IMR-90 (cell line): ENCODE measurements around the gene GATA2. TPM values are rescaled to one million over a fixed set of nuclear protein-coding genes. Genes with fewer than 3 reads are reported as not detected.

Source experiments
- ATAC-seq: fragments of 200-7000 bp; cut with Tn5 transposase; 2 replicates; pipeline ENCODE4 v1.9.1; 2020; ENCODE audit warnings: low read depth, mild to moderate bottlenecking, moderate library complexity
- BruUV-seq: library from RNA; stranded (reverse); fragments of 400-500 nt; replicated peaks from 2 replicates; lab custom pipeline; 2021; lab: Mats Ljungman, UMichigan
- CTCF ChIA-PET: fragments of 300-600 bp; formaldehyde crosslinking; extraction: SDS; loops from one replicate; lab custom pipeline; 2021; ENCODE audit warnings: antibody characterized with exemption; lab: Yijun Ruan, JAX
- POLR2A ChIA-PET: fragments of 300-600 bp; sonication (Branson Sonifier 250); formaldehyde crosslinking; loops from one replicate; lab custom pipeline; 2022; ENCODE audit warnings: antibody characterized with exemption; ENCODE audit not compliant: unreplicated experiment; lab: Charles Lee
- DNase-seq: peaks from one replicate; pipeline ENCODE4 v3.0.0; 2013
- H2AFZ ChIP-seq: replicated peaks from 2 replicates; pipeline ENCODE3; 2013; ENCODE audit warnings: low read length, mild to moderate bottlenecking; ENCODE audit not compliant: poor library complexity
- H2AK5ac ChIP-seq: 2 replicates; pipeline ENCODE4 v1.6.1; 2013; ENCODE audit warnings: low read depth, low read length, inconsistent platforms
- H2AK9ac ChIP-seq: replicated peaks from 2 replicates; pipeline ENCODE3; 2013; ENCODE audit warnings: mild to moderate bottlenecking, low read depth, low read length, moderate library complexity; ENCODE audit not compliant: poor library complexity
- H2BK120ac ChIP-seq: 2 replicates; pipeline ENCODE4 v1.6.1; 2013; ENCODE audit warnings: low read depth, low read length, inconsistent platforms
- H2BK15ac ChIP-seq: 3 replicates; pipeline ENCODE4 v1.6.1; 2013; ENCODE audit warnings: low read depth, low read length, inconsistent platforms
- H2BK20ac ChIP-seq: 2 replicates; pipeline ENCODE4 v1.6.1; 2013; ENCODE audit warnings: low read depth, mild to moderate bottlenecking, inconsistent platforms, low read length, moderate library complexity
- H2BK5ac ChIP-seq: 2 replicates; pipeline ENCODE4 v1.6.1; 2013; ENCODE audit warnings: mild to moderate bottlenecking, low read depth, low read length, inconsistent platforms; ENCODE audit not compliant: poor library complexity, severe bottlenecking
- H3K14ac ChIP-seq: replicated peaks from 2 replicates; pipeline ENCODE4 v1.6.1; 2013; ENCODE audit warnings: low read depth, low read length, inconsistent platforms
- H3K18ac ChIP-seq: 2 replicates; pipeline ENCODE4 v1.6.1; 2013; ENCODE audit warnings: low read depth, low read length, control low read depth
- H3K23ac ChIP-seq: 2 replicates; pipeline ENCODE4 v1.6.1; 2013; ENCODE audit warnings: low read depth, low read length, inconsistent platforms
- H3K27ac ChIP-seq: 2 replicates; pipeline ENCODE4 v1.5.1; 2013; ENCODE audit warnings: mild to moderate bottlenecking, control low read depth, low read length; ENCODE audit not compliant: insufficient read depth
- H3K27me3 ChIP-seq: 2 replicates; pipeline ENCODE4 v1.6.1; 2013; ENCODE audit warnings: low read length; ENCODE audit not compliant: control insufficient read depth, insufficient read depth
- H3K36me3 ChIP-seq: 2 replicates; pipeline ENCODE4 v1.6.1; 2013; ENCODE audit warnings: low read length, mixed read lengths; ENCODE audit not compliant: control insufficient read depth, insufficient read depth
- H3K4ac ChIP-seq: 2 replicates; pipeline ENCODE4 v1.6.1; 2013; ENCODE audit warnings: low read depth, low read length, inconsistent platforms
- H3K4me1 ChIP-seq: 2 replicates; pipeline ENCODE4 v1.6.1; 2013; ENCODE audit warnings: low read length, mixed read lengths; ENCODE audit not compliant: control insufficient read depth, insufficient read depth
- H3K4me2 ChIP-seq: 2 replicates; pipeline ENCODE4 v1.6.1; 2013; ENCODE audit warnings: low read depth, mild to moderate bottlenecking, control low read depth, low read length, moderate library complexity
- H3K4me3 ChIP-seq: 2 replicates; pipeline ENCODE4 v1.5.1; 2013; ENCODE audit warnings: low read depth, mild to moderate bottlenecking, control low read depth, low read length, moderate library complexity; ENCODE audit not compliant: insufficient read depth
- H3K56ac ChIP-seq: 2 replicates; pipeline ENCODE4 v1.6.1; 2013; ENCODE audit warnings: low read length, inconsistent platforms; ENCODE audit not compliant: insufficient read depth; ENCODE audit errors: extremely low read depth
- H3K79me1 ChIP-seq, 2 experiments: 2 replicates each; pipeline ENCODE4 v1.6.1; 2013; ENCODE audit warnings: low read length in 2 of 2, inconsistent platforms in 1 of 2, low read depth in 1 of 2
- H3K9ac ChIP-seq: 2 replicates; pipeline ENCODE4 v1.6.1; 2013; ENCODE audit warnings: low read depth, low read length, control low read depth
- H3K9me1 ChIP-seq: 2 replicates; pipeline ENCODE4 v1.6.1; 2013; ENCODE audit warnings: low read length, inconsistent platforms; ENCODE audit not compliant: insufficient read depth
- H3K9me3 ChIP-seq: 2 replicates; pipeline ENCODE4 v1.6.1; 2013; ENCODE audit warnings: low read length; ENCODE audit not compliant: control insufficient read depth, insufficient read depth
- H4K20me1 ChIP-seq: 2 replicates; pipeline ENCODE4 v1.6.1; 2013; ENCODE audit warnings: low read length, inconsistent platforms; ENCODE audit not compliant: insufficient read depth
- H4K5ac ChIP-seq: 2 replicates; pipeline ENCODE4 v1.6.1; 2013; ENCODE audit warnings: mild to moderate bottlenecking, low read depth, low read length, control low read depth
- H4K8ac ChIP-seq, 2 experiments: 2 replicates each; pipeline ENCODE4 v1.6.1; 2013; ENCODE audit warnings: low read depth in 2 of 2, low read length in 2 of 2, control low read depth in 1 of 2, inconsistent platforms in 1 of 2
- H4K91ac ChIP-seq: 2 replicates; pipeline ENCODE4 v1.6.1; 2013; ENCODE audit warnings: low read depth, low read length, inconsistent platforms; ENCODE audit not compliant: insufficient read depth
- CHD1 ChIP-seq: IDR thresholded peaks from 2 replicates; pipeline ENCODE4 v1.6.1; 2012; ENCODE audit warnings: low read depth, low read length, improper control_type of control experiment
- MAZ ChIP-seq: IDR thresholded peaks from 2 replicates; pipeline ENCODE4 v1.6.1; 2012; ENCODE audit warnings: low read depth, mild to moderate bottlenecking, low read length, improper control_type of control experiment, moderate library complexity, borderline replicate concordance
- POLR2A ChIP-seq: IDR thresholded peaks from 2 replicates; pipeline ENCODE4 v1.6.1; 2012; ENCODE audit warnings: mild to moderate bottlenecking, low read depth, low read length
- SMC3 ChIP-seq: fragments of 150-350 bp; IDR thresholded peaks from 2 replicates; pipeline ENCODE4 v1.6.1; 2016; ENCODE audit warnings: low read depth, mild to moderate bottlenecking, antibody characterized with exemption, low read length, moderate library complexity
- WGBS, 2 experiments: methylation state at CpG; one replicate each; pipeline versions ENCODE4 v1.1.5 to v1.1.7; 2013; ENCODE audit warnings: missing lambda C conversion rate in 2 of 2; ENCODE audit not compliant: insufficient read length in 1 of 2; ENCODE audit errors: extremely low coverage in 2 of 2; 5-methylcytosine and 5-hydroxymethylcytosine counted together
- dilution Hi-C: fragments of 300-500 bp; cut with HindIII; formaldehyde crosslinking; loops from one replicate; pipeline ENCODE4 v1.14.3; 2018; ENCODE audit warnings: low sequenced_read_pairs; ENCODE audit not compliant: unreplicated experiment
- in situ Hi-C: fragments of 300-500 bp; cut with MboI; formaldehyde crosslinking; loops from 3 replicates; pipeline ENCODE4 v1.14.3; 2019; ENCODE audit warnings: low sequenced_read_pairs, inconsistent platforms, mixed read lengths
- intact Hi-C: fragments of 100-400 bp; cut with micrococcal nuclease; formaldehyde crosslinking; loops from 2 replicates; pipeline ENCODE4 v1.10.0; 2022
- polyA plus RNA-seq, 3 experiments: library from polyadenylated mRNA; depleted of rRNA; stranded (reverse); fragments of >200 nt; gene quantifications; 2 replicates each; pipeline ENCODE4 v1.2.3, GENCODE V29; 2012; ENCODE audit warnings: low replicate concordance in 1 of 3
- total RNA-seq: library from RNA; depleted of rRNA; stranded (reverse); fragments of >200 nt; gene quantifications from 2 replicates; pipeline ENCODE4 v1.2.3, GENCODE V29; 2012
- TF ChIP-seq, protein P1 (sequence below): fragments of 150-350 bp; IDR thresholded peaks from 2 replicates; pipeline ENCODE4 v1.6.1; 2016; ENCODE audit warnings: low read depth, mild to moderate bottlenecking, low read length, moderate library complexity, borderline replicate concordance
- TF ChIP-seq, protein P2 (sequence below): fragments of 150-350 bp; IDR thresholded peaks from 2 replicates; pipeline ENCODE4 v1.6.1; 2017; ENCODE audit warnings: mild to moderate bottlenecking, antibody characterized with exemption, low read length, low read depth

Gene GATA2
- total and polyA plus RNA-seq, 2 of the 4 experiments (the other 2 are of a cell fraction), result 2.2 to 13.5 TPM

DNA sequence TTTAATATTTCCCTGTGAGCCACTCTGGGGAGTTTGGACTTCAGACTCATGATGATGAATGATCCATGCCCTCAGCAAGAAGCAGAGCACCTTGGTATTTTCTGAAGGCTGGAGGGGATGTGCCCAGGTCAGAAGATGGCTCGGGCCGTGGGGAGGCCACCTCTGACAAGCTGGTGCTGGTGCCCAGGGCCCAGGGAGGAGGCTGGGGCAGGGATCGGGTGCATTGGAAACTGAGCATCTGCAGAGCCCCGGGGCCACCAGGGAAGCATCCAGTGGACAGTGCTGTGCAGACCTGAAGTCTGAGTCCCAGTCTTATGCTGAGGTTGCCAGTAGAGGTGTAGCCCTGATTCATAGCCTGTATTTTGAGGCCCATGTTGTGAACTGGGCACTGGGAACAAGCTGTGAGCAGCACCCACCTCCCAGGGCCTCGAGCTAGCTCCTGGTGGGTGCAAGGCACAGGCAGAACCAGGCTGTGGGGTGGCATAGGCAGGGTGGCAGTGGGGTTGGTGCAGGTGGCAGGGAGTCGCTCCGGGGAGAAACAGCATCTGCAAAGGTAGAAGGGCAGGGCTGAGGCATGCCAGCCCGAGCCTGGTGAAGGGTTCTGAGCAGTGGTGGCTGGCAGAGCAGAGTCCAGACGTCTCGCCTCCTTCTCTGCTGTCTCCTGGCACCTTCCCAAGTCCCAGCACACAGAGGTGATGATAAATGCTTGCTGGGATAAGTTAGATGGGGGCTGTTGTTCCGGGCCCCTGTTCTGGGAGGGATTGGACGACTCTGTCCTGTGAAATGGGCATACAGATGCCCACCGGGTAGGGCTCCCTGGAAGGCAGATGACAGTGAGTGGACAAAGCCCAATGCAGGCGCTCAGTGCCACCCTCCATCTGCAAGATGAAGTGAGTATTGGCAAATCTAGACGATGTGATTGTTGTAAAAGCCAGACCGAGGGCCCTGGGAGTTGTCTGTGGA, 36.9 kb downstream of the GATA2 start (continued):
- TF ChIP-seq, protein P1, sequence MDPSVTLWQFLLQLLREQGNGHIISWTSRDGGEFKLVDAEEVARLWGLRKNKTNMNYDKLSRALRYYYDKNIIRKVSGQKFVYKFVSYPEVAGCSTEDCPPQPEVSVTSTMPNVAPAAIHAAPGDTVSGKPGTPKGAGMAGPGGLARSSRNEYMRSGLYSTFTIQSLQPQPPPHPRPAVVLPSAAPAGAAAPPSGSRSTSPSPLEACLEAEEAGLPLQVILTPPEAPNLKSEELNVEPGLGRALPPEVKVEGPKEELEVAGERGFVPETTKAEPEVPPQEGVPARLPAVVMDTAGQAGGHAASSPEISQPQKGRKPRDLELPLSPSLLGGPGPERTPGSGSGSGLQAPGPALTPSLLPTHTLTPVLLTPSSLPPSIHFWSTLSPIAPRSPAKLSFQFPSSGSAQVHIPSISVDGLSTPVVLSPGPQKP, result no peak

DNA sequence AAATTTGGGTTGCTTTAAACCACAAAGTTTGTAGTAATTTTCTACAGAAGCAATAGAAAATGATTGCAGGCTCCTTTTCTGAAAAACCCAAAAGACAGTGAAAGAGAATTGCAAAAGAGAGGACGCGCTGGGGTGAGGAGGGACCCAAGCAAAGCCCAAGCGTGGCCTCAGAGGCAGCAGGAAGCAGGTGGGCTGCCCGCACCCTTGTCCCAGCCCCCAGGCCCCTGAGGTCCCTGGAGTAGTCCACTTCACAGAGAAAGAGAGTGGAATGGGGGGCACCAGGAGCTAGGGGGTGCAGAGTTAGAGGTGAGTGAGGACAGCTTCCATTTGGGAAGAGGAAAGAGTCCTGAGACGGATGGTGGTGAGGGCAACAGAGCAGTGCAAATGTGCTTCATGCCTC, 37.9 kb downstream of the GATA2 start:
- intact Hi-C loops (no loop called here), in situ Hi-C loops (no loop called here), dilution Hi-C loops (no loop called here)
- ChIA-PET CTCF (no interaction called here), POLR2A (no interaction called here)
- Histone ChIP-seq H3K9me1 (no peaks in the 10 kb centered on the region), H3K79me1 (no peaks in the 10 kb centered on the region), H2BK20ac (no peak overlapping the region), H2BK5ac (no peak overlapping the region), H3K27ac (no peak overlapping the region), H3K4me1 (no peaks in the 10 kb centered on the region), H2AFZ (no peak overlapping the region), H4K8ac (no peak overlapping the region), H3K14ac (no peak overlapping the region), H3K18ac (no peak overlapping the region), H4K91ac (no peak overlapping the region), H3K9ac (no peak overlapping the region), H3K27me3 (peaks cover 80% of the 10 kb centered on the region), H3K9me3 (peaks cover 2% of the 10 kb centered on the region; the same call in 1 of the 2 replicates), H3K4ac (no peak overlapping the region), H2BK15ac (no peak overlapping the region), H3K4me3 (no peak overlapping the region), H2AK5ac (no peak overlapping the region), H3K4me2 (no peak overlapping the region), H3K56ac (no peak overlapping the region), H4K20me1 (no peaks in the 10 kb centered on the region; the same call in 1 of the 2 replicates), H3K23ac (no peak overlapping the region), H3K36me3 (no peaks in the 10 kb centered on the region), H2BK120ac (no peak overlapping the region), H4K5ac (no peak overlapping the region), H2AK9ac (no peak overlapping the region)
- WGBS, 2 experiments, result 80% methylated on average over 1 of the region's 5 CpGs; no CpG with 5 or more reads in 1 of the 2 experiments
- DNase-seq (no peak), ATAC-seq (no peak)
- TF ChIP-seq, protein P2, sequence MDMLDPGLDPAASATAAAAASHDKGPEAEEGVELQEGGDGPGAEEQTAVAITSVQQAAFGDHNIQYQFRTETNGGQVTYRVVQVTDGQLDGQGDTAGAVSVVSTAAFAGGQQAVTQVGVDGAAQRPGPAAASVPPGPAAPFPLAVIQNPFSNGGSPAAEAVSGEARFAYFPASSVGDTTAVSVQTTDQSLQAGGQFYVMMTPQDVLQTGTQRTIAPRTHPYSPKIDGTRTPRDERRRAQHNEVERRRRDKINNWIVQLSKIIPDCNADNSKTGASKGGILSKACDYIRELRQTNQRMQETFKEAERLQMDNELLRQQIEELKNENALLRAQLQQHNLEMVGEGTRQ, result no peak
- TF ChIP-seq POLR2A, result no peak
- TF ChIP-seq, protein P1, result no peak
- TF ChIP-seq SMC3, result no peak
- no peak for TF ChIP-seq CHD1
- TF ChIP-seq MAZ, result no peak
- BruUV-seq, result no TSS peak
